B cell (primary cell): ENCODE results near the gene PTPRN2. TPM values are rescaled to one million over a fixed set of nuclear protein-coding genes. Genes with fewer than 3 reads are reported as not detected.

Source experiments
- ATAC-seq: fragments of 200-7000 bp; cut with Tn5 transposase; one replicate; pipeline ENCODE4 v1.10.0; 2021; ENCODE audit warnings: low read depth, mild to moderate bottlenecking, moderate number of reproducible peaks, moderate library complexity
- CTCF ChIA-PET: fragments of 350-600 bp; sonication (Branson Sonifier 250); formaldehyde crosslinking; loops from one replicate; lab custom pipeline; 2021; ENCODE audit warnings: antibody characterized with exemption, inconsistent platforms; lab: Charles Lee
- POLR2A ChIA-PET: fragments of 350-600 bp; sonication (Branson Sonifier 250); formaldehyde crosslinking; loops from one replicate; lab custom pipeline; 2021; ENCODE audit warnings: antibody characterized with exemption; lab: Charles Lee
- DNase-seq: peaks from one replicate; pipeline ENCODE4 v3.0.0; 2013
- H2AFZ ChIP-seq: 2 replicates; pipeline ENCODE4 v1.6.1; 2012; ENCODE audit warnings: mild to moderate bottlenecking, low read depth, low read length; ENCODE audit not compliant: insufficient read depth, poor library complexity, severe bottlenecking
- H3K27ac ChIP-seq, 2 donors: 1 replicate in 1 of 2; 2 replicates in 1 of 2; pipeline ENCODE4 v1.5.1; 2012 to 2013; ENCODE audit warnings: low read length in 2 of 2, mild to moderate bottlenecking in 2 of 2, moderate library complexity in 1 of 2
- H3K27me3 ChIP-seq, 4 experiments: fragments of 200-600 bp in 1 of 4; sonication (generic) in 1 of 4; replicated peaks in 1 of 4; 1 replicate in 2 of 4; 2 replicates in 2 of 4; pipeline versions ENCODE4 v1.6.1 to v1.7.0; 2013 to 2016; ENCODE audit warnings: low read length in 3 of 4, mild to moderate bottlenecking in 2 of 4, mixed read lengths in 1 of 4, moderate library complexity in 1 of 4; ENCODE audit not compliant: insufficient read depth in 4 of 4, control insufficient read depth in 3 of 4; ENCODE audit errors: control extremely low read depth in 1 of 4
- H3K36me3 ChIP-seq, 2 experiments: replicated peaks in 1 of 2; 1 replicate in 1 of 2; 2 replicates in 1 of 2; pipeline versions ENCODE4 v1.6.1 to v1.7.1; 2013; ENCODE audit warnings: low read length in 1 of 2; ENCODE audit not compliant: insufficient read depth in 2 of 2, control insufficient read depth in 1 of 2; ENCODE audit errors: control extremely low read depth in 1 of 2, extremely low read depth in 1 of 2
- H3K4me1 ChIP-seq, 2 donors: fragments of 200-600 bp in 1 of 2; sonication (generic) in 1 of 2; 1 replicate in 1 of 2; 2 replicates in 1 of 2; pipeline versions ENCODE4 v1.5.1 to v1.6.1; 2013 to 2017; ENCODE audit warnings: low read length in 2 of 2; ENCODE audit not compliant: control insufficient read depth in 2 of 2, insufficient read depth in 2 of 2
- H3K4me2 ChIP-seq: replicated peaks from 2 replicates; pipeline ENCODE3; 2012; ENCODE audit warnings: mild to moderate bottlenecking, low read depth, low read length; ENCODE audit not compliant: poor library complexity, severe bottlenecking
- H3K4me3 ChIP-seq, 5 experiments: fragments of 200-600 bp in 1 of 5; sonication (generic) in 1 of 5; 1 replicate in 3 of 5; 2 replicates in 2 of 5; pipeline versions ENCODE4 v1.5.1 to v1.7.0; 2011 to 2016; ENCODE audit warnings: low read length in 4 of 5, mild to moderate bottlenecking in 4 of 5, low read depth in 2 of 5, control low read depth in 1 of 5, moderate library complexity in 1 of 5; ENCODE audit not compliant: insufficient read depth in 1 of 5; ENCODE audit errors: control extremely low read depth in 1 of 5, extremely low read depth in 1 of 5
- H3K79me2 ChIP-seq: fragments of 200-600 bp; sonication (generic); one replicate; pipeline ENCODE4 v1.6.0; 2016; ENCODE audit warnings: low read length; ENCODE audit not compliant: control insufficient read depth, insufficient read depth
- H3K9ac ChIP-seq: fragments of 200-600 bp; sonication (generic); 2 replicates; pipeline ENCODE4 v1.6.1; 2017; ENCODE audit warnings: mild to moderate bottlenecking, low read length, moderate library complexity
- H3K9me3 ChIP-seq, 3 donors: one replicate each; pipeline versions ENCODE4 v1.6.1 to v1.7.1; 2013; ENCODE audit warnings: low read length in 2 of 3; ENCODE audit not compliant: control insufficient read depth in 2 of 3, insufficient read depth in 1 of 3; ENCODE audit errors: control extremely low read depth in 1 of 3
- H4K20me1 ChIP-seq: 2 replicates; pipeline ENCODE4 v1.6.0; 2012; ENCODE audit warnings: mild to moderate bottlenecking, low read length; ENCODE audit not compliant: insufficient read depth, control insufficient read depth, poor library complexity, severe bottlenecking
- H3K27ac Mint-ChIP-seq: one replicate; pipeline ENCODE4 v1.8.0; 2021; ENCODE audit warnings: mixed read lengths
- H3K27me3 Mint-ChIP-seq: one replicate; pipeline ENCODE4 v1.8.0; 2021; ENCODE audit warnings: mixed read lengths
- H3K4me1 Mint-ChIP-seq: one replicate; pipeline ENCODE4 v1.8.0; 2021; ENCODE audit warnings: mixed read lengths
- H3K4me3 Mint-ChIP-seq: one replicate; pipeline ENCODE4 v1.8.0; 2021; ENCODE audit warnings: mixed read lengths
- H3K9me3 Mint-ChIP-seq: one replicate; pipeline ENCODE4 v1.8.0; 2022; ENCODE audit warnings: mixed read lengths; ENCODE audit not compliant: insufficient read depth
- CTCF ChIP-seq: fragments of 200-600 bp; IDR thresholded peaks from one replicate; pipeline ENCODE4 v1.8.0; 2022; ENCODE audit warnings: antibody characterized with exemption, mild to moderate bottlenecking
- EZH2 ChIP-seq: IDR thresholded peaks from 2 replicates; pipeline ENCODE4 v1.6.1; 2012; ENCODE audit warnings: borderline replicate concordance, low read depth, mild to moderate bottlenecking, moderate library complexity, low read length; ENCODE audit not compliant: insufficient read depth, poor library complexity, severe bottlenecking
- WGBS: methylation state at CpG from one replicate; pipeline ENCODE4 v1.1.5; 2013; ENCODE audit warnings: missing lambda C conversion rate; ENCODE audit not compliant: insufficient coverage; 5-methylcytosine and 5-hydroxymethylcytosine counted together
- intact Hi-C: fragments of 100-400 bp; cut with micrococcal nuclease; formaldehyde crosslinking; loops from one replicate; pipeline ENCODE4 v1.10.0; 2022
- polyA plus RNA-seq: library from polyadenylated mRNA; depleted of rRNA; stranded (reverse); fragments of >200 nt; gene quantifications from 2 replicates; pipeline ENCODE4 v1.2.3, GENCODE V29; 2012
- total RNA-seq, 2 donors: library from RNA; stranded (reverse); fragments of 120-200 nt in 1 of 2; gene quantifications; 1 replicate in 1 of 2; 2 replicates in 1 of 2; pipeline versions ENCODE4 v1.2.3 to v1.2.4, GENCODE V29; 2013 to 2022

Gene PTPRN2
- total and polyA plus RNA-seq, 2 donors (not counting 1 experiment from before 2014, with no cell fraction given), result 2.0 to 5.0 TPM

DNA sequence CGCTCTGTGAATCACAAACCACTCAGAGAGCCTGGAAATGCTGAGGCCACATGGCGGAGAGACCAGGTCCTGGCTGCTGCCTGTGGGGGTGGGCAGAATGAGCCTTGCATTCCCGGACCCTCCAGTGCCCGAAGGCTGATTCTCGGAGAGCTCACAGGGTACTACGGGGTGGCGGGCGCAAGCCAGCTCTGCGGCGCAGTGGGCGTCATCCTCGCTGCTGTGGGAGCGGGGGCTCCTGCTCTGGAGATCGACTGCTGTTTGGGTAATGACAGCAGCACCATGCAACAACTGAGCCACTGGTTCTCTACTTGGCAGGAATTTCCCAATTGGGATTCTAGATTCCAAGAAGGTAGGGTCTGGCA, 108.0 kb downstream of the PTPRN2 start:
- no peak for ATAC-seq
- no peak for DNase-seq
- H3K27ac Mint-ChIP-seq, result no peak overlapping the region

DNA sequence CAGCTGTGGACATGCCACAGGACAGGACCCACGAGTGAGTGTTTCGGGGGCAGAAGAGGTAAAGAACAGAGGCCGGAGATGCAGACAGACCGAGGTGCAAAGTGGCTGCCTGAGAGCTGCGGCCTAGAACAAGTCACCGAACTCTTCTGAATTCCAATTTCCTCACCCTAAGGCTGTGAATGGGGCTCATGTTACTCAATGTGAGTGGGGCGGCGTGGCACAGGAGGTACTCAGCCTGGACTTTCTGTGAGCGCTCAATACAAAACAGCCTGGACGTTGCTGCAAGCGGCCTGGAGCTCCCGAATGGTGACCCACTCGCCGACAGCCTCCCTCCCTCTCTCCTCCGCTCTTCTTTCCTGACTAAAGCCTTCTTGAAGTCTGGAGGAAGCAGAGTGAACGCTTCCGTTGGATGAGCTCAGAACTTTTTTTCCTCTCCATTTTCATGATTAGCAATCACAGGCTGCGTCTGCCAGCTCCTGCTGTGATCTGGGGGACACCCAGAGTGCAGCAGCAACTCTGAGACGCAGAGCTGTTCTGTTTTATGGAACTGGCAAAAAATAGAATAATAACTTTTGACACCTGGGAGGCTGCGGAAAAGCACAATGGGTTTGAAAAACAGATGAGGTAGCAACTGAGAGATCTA, 108.5 kb downstream of the PTPRN2 start:
- no peak for DNase-seq
- no peak overlapping the region for H3K9ac ChIP-seq
- no peak overlapping the region for H3K4me3 ChIP-seq
- WGBS, result 87% methylated on average over 18 of the region's 20 CpGs
- ChIA-PET POLR2A (no interaction called here), CTCF (no interaction called here)
- TF ChIP-seq CTCF, result no peak
- peaks cover 2% of the 10 kb centered on the region for H3K27me3 Mint-ChIP-seq
- H3K4me3 Mint-ChIP-seq, result no peak overlapping the region
- no peaks in the 10 kb centered on the region for H3K79me2 ChIP-seq
- no peak overlapping the region for H3K27ac Mint-ChIP-seq
- H2AFZ ChIP-seq, result no peak overlapping the region
- H3K9me3 ChIP-seq, result peaks cover 0 to 29% (median 0%) of the 10 kb centered on the region in 3 donors
- H3K9me3 Mint-ChIP-seq, result no peaks in the 10 kb centered on the region
- no peaks in the 10 kb centered on the region for H4K20me1 ChIP-seq
- ATAC-seq, result no peak
- no peaks in the 10 kb centered on the region for H3K4me1 Mint-ChIP-seq
- no peak overlapping the region for H3K27ac ChIP-seq
- no peaks in the 10 kb centered on the region for H3K36me3 ChIP-seq
- H3K4me2 ChIP-seq, result no peak overlapping the region
- intact Hi-C loops, result no loop called here
- no peaks in the 10 kb centered on the region for H3K27me3 ChIP-seq
- H3K4me1 ChIP-seq, result no peaks in the 10 kb centered on the region

More for the DNA sequence above, 108.0 kb downstream of the PTPRN2 start:
- Histone ChIP-seq H3K27ac (no peak overlapping the region), H3K36me3 (no peaks in the 10 kb centered on the region), H3K4me3 (no peak overlapping the region), H3K9me3 (peaks cover 0 to 26% (median 0%) of the 10 kb centered on the region in 3 donors), H3K79me2 (no peaks in the 10 kb centered on the region), H3K4me1 (no peaks in the 10 kb centered on the region), H3K4me2 (no peak overlapping the region), H3K27me3 (no peaks in the 10 kb centered on the region), H3K9ac (no peak overlapping the region), H2AFZ (no peak overlapping the region), H4K20me1 (no peaks in the 10 kb centered on the region)
- Mint-ChIP-seq H3K4me1 (no peaks in the 10 kb centered on the region), H3K27me3 (peaks cover 2% of the 10 kb centered on the region), H3K9me3 (no peaks in the 10 kb centered on the region), H3K4me3 (no peak overlapping the region)
- ChIA-PET CTCF (no interaction called here), POLR2A (no interaction called here)
- WGBS, result 91% methylated on average over 14 of the region's 14 CpGs
- no peak for TF ChIP-seq CTCF
- no peak for TF ChIP-seq EZH2
- intact Hi-C loops, result no loop called here
